ENCODE measurements around the gene C11orf52.
"Not testable (repeated sequence)": the region's sequence is repeated elsewhere in the genome, so short reads cannot be mapped to it uniquely, and the experiment has no call there.

Gene C11orf52

DNA sequence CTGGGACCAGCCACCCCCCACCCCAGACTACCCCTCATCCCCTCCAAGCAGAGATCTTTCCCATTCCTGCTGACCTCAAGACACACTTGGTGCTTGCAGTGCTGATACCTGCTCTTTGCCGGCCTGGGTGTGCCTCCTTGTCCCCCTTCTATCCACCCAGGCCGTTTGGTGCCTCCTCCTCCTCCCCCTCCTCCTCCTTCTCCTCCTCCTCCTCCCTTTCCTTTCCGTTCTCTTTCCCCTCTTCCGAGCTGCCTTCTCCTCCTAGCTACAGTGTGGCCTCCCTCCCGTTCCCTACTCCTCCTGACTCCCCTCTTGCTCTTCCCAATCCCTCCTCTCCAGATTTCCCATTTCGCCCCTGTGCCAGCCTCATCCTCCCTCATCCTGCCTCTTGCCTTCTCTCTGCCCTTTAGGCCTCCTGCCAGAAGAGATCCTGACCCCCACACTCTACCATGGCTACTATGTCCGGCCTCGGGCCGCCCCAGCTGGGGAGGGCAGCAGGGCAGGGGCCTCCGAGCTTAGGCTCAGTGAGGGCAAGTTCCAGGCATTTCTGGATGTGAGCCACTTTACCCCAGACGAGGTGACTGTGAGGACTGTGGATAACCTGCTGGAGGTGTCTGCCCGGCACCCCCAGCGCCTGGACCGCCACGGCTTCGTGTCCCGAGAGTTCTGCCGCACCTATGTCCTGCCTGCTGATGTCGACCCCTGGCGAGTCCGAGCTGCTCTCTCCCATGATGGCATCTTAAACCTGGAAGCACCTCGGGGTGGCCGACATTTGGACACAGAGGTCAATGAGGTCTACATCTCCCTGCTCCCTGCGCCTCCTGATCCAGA lies 5.5 kb upstream of the C11orf52 start:
- no peak for DNase-seq

- DNase-seq = no peak
Measured at GRCh38 chr11:111913997-111914396, 4.7 kb upstream of the C11orf52 start.

- no peak for DNase-seq
Measured at GRCh38 chr11:111916768-111917167, 1.9 kb upstream of the C11orf52 start.

DNA sequence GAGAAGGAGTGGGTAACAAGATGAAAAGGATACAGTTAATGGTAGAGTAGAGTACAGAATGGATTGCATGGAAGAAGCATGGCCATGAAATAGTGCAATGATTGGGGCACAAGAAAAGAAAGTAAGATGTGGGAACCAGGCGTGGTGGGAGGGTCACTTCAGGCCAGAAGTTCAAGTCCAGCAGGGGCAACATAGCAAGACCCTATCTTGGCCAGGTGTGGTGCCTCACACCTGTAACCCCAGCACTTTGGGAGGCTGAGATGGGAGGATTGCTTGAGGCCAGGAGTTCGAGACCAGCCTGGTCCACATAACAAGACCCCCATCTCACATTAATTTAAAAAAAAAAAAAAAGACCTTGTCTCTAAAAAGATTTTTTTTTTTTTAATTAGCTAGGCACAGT lies 1.4 kb upstream of the C11orf52 start:
- no peak for DNase-seq

- no peak for DNase-seq
Measured at GRCh38 chr11:111917788-111918187, 925 bp upstream of the C11orf52 start.

DNA sequence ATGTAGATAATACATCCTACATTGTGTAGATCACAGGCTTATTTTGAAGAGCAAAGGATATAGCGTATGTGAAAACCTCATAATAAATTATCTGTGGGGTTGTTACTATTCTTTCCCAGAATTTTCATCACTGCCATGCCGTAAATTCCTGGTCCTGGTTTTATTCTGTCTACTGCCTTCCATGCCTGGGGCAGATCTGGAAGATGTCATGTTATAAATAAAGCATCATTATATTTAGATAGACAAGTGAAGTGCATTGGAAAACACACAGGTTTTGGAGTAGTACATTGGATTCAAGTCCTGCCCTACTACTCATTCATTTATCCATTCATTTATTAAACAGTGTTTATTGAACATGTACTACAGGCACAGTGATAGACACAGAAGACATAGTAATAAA lies 2.2 kb downstream of the C11orf52 start:
- no peak for DNase-seq

GRCh38 chr11:111921541-111922230 lies 3.0 kb downstream of the C11orf52 start:
- DNase-seq = no peak

- no peak for DNase-seq
Measured at GRCh38 chr11:111922803-111923202, 4.1 kb downstream of the C11orf52 start.

GRCh38 chr11:111923351-111923788 lies 4.7 kb downstream of the C11orf52 start:
- DNase-seq = no peak

GRCh38 chr11:111923951-111924350 lies 5.2 kb downstream of the C11orf52 start:
- no peak for DNase-seq

DNA sequence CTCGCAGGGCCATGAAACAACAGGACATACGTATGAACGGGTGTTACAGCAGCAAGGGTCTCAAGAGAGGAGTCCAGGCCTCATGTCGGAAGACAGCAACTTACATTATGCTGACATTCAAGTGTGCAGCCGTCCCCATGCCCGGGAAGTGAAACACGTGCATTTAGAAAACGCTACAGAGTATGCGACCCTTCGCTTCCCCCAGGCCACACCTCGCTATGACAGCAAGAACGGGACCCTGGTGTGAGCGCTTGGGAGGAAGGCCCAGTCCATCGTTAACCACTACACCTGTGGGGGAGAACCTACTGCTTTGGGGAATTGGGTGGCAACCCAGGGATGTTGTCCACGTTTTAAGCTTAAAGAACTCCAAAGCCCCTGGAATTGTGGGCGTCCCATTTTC lies 7.2 kb downstream of the C11orf52 start:
- DNase-seq = no peak

- peak; percentile 90 for DNase-seq
Measured at GRCh38 chr11:111926505-111927391, 8.0 kb downstream of the C11orf52 start.

- no peak for DNase-seq
Measured at GRCh38 chr11:111930472-111930871, 11.8 kb downstream of the C11orf52 start.

- no peak for DNase-seq
Measured at GRCh38 chr11:111932611-111932950, 13.9 kb downstream of the C11orf52 start.

GRCh38 chr11:111933176-111933575 lies 14.5 kb downstream of the C11orf52 start:
- DNase-seq = not testable (repeated sequence)

GRCh38 chr11:111933872-111934271 lies 15.2 kb downstream of the C11orf52 start:
- DNase-seq = no peak

- DNase-seq = no peak
Measured at GRCh38 chr11:111934306-111934705, 15.6 kb downstream of the C11orf52 start.

- DNase-seq = no peak
Measured at GRCh38 chr11:111935317-111936039, 16.8 kb downstream of the C11orf52 start.

DNA sequence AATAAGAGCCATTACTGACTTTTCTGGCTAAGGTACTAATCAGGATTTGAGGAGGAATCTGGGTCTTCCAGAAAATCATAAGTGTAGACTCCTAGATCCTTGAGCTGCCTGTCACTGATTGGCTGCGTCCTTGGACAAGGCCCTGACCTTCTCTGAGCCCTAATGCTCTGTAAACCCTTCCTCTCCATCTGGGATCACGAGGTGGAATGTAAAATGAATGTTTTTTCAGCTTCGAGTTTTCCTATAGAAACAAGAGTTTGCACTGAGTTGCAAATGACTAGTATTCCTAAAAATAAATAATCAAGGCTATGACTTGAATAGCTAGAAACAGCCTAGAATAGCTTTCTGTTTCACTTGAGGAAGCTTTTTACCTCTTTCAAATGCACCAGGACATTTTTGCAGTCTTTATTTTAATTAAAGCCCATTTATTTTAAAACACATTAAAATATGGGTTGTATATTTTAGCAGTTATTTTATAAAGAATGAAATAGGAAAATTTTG lies 17.4 kb downstream of the C11orf52 start:
- DNase-seq = no peak

GRCh38 chr11:111937461-111937769 lies 18.7 kb downstream of the C11orf52 start:
- DNase-seq = no peak

DNA sequence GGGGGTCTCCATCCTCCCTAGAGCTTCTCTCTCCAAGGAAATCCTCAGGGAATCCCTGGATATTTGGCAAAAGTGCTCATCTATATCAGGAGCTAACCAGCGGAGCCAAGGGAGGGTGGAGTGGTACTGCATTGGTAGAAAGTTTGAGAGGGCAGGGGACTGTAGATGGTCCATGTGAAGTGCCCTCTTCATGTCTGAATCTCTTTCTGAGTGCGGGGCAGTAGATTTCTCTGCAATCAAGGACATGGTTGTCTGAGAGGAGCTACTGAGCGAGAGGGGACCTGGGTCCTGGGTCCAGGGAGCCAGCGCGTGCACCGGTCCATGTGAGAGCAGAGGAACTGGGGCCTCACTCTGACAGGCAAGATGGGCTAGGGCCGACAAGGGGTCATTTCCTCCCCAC lies 19.1 kb downstream of the C11orf52 start:
- no peak for DNase-seq

- DNase-seq = no peak
Measured at GRCh38 chr11:111938687-111939160, 20.0 kb downstream of the C11orf52 start.

Measured in activated CD4-positive, alpha-beta T cell treated with anti-CD3 and anti-CD28 coated beads for 1 hour (primary cell).